NB4 (cell line): Measurements from ENCODE around the gene ADARB2.

ENCODE experiments used
- POLR2A ChIP-seq: IDR thresholded peaks from 2 replicates; pipeline ENCODE4 v1.6.1; 2011; ENCODE audit warnings: mild to moderate bottlenecking; ENCODE audit not compliant: insufficient read length; ENCODE audit errors: extremely low read depth
- TF ChIP-seq, protein P1 (sequence below): IDR thresholded peaks from 2 replicates; pipeline ENCODE4 v1.6.1; 2011; ENCODE audit warnings: low read depth, low read length
- TF ChIP-seq, protein P2 (sequence below): IDR thresholded peaks from one replicate; pipeline ENCODE4 v1.5.1; 2012; ENCODE audit warnings: low read depth, low read length

DNA sequence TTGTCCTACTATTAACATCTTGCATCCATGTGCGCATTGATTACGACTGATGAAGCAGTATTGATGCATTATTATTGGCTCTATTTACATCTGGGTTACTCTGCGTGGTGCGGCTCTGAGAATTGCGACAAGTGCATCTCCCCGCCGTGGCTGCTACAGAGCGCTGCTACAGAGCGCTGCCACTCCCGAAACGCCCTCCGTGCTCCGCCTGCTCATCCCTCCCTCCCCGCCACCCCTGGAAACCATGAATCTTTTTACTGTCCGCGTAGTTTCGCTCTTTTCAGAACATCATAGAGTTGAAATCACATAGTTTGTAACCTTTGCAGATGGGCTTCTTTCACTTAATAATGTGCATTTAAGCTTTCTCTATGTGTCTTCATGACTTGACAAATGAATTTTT lies 74.1 kb downstream of the ADARB2 start:
- TF ChIP-seq, protein P1, sequence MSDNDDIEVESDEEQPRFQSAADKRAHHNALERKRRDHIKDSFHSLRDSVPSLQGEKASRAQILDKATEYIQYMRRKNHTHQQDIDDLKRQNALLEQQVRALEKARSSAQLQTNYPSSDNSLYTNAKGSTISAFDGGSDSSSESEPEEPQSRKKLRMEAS = no peak
- TF ChIP-seq, protein P2, sequence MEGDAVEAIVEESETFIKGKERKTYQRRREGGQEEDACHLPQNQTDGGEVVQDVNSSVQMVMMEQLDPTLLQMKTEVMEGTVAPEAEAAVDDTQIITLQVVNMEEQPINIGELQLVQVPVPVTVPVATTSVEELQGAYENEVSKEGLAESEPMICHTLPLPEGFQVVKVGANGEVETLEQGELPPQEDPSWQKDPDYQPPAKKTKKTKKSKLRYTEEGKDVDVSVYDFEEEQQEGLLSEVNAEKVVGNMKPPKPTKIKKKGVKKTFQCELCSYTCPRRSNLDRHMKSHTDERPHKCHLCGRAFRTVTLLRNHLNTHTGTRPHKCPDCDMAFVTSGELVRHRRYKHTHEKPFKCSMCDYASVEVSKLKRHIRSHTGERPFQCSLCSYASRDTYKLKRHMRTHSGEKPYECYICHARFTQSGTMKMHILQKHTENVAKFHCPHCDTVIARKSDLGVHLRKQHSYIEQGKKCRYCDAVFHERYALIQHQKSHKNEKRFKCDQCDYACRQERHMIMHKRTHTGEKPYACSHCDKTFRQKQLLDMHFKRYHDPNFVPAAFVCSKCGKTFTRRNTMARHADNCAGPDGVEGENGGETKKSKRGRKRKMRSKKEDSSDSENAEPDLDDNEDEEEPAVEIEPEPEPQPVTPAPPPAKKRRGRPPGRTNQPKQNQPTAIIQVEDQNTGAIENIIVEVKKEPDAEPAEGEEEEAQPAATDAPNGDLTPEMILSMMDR = no peak
- TF ChIP-seq POLR2A = no peak
